Right ventricle myocardium inferior (tissue), 1 donor: ENCODE results near the gene AOX1. TPM values are rescaled to one million over a fixed set of nuclear protein-coding genes. Genes with fewer than 3 reads are reported as not detected.
A peak's percentile ranks its signal among the peaks of the same experiment; 100 is the strongest.
"Not testable (repeated sequence)": the region's sequence is repeated elsewhere in the genome, so short reads cannot be mapped to it uniquely, and the experiment has no call there.

Experiments used
- ATAC-seq: fragments of 200-7000 bp; cut with Tn5 transposase; one replicate; pipeline ENCODE4 v1.9.1; 2020; ENCODE audit warnings: mild to moderate bottlenecking, moderate library complexity
- DNase-seq: peaks from one replicate; pipeline ENCODE4 v3.0.0; 2021; ENCODE audit errors: missing footprints
- intact Hi-C: fragments of 100-400 bp; cut with DNase I; formaldehyde crosslinking; loops from one replicate; pipeline ENCODE4 v1.11.0; 2022
- total RNA-seq: library from RNA; stranded (reverse); fragmentation: NEBNext Ultra II Directional; extraction: Animal tissue kit (Norgen Biotek cat#: 25700); gene quantifications from one replicate; pipeline ENCODE4 v1.2.1, GENCODE V29; 2021
- donor health status: DM: no; HTN: yes; CAD: no; lungs with severe emphysema.

Gene AOX1
- total RNA-seq, 1 donor from 2014 or later = 7.5 TPM

- no peak for DNase-seq
- intact Hi-C loops = no loop called here
- no peak for ATAC-seq
Measured at GRCh38 chr2:200687922-200688920, 102.4 kb downstream of the AOX1 start.

GRCh38 chr2:200689115-200689514, 103.3 kb downstream of the AOX1 start:
- no peak for DNase-seq
- intact Hi-C loops = no loop called here
- no peak for ATAC-seq

GRCh38 chr2:200693836-200694470, 108.1 kb downstream of the AOX1 start:
- no peak for ATAC-seq
- intact Hi-C loops = no loop called here
- DNase-seq = no peak

GRCh38 chr2:200695191-200695590, 109.4 kb downstream of the AOX1 start:
- DNase-seq (peak; percentile 74), ATAC-seq (peak; percentile 87)
- intact Hi-C loops = no loop called here

- intact Hi-C loops = no loop called here
Measured at GRCh38 chr2:200695601-200696000, 109.8 kb downstream of the AOX1 start.

GRCh38 chr2:200698217-200698616, 112.4 kb downstream of the AOX1 start:
- ATAC-seq (no peak), DNase-seq (no peak)
- intact Hi-C loops = no loop called here

More at GRCh38 chr2:200695601-200696000, 109.8 kb downstream of the AOX1 start:
- ATAC-seq (peak; percentile 3), DNase-seq (no peak)

GRCh38 chr2:200699310-200699709, 113.5 kb downstream of the AOX1 start:
- intact Hi-C loops = no loop called here
- DNase-seq = no peak
- ATAC-seq = no peak

GRCh38 chr2:200700856-200701255, 115.0 kb downstream of the AOX1 start:
- ATAC-seq = no peak
- DNase-seq = no peak
- intact Hi-C loops = loop anchor here (2.0 to 5.0 kb wide), 2 partner anchors 122 to 729 kb away; no protein-coding TSS in a partner anchor

- intact Hi-C loops = loop anchor here (5.0 kb wide), 1 partner anchor 730 kb away; no protein-coding TSS in a partner anchor
- ATAC-seq (no peak), DNase-seq (no peak)
Measured at GRCh38 chr2:200702044-200702443, 116.2 kb downstream of the AOX1 start.

GRCh38 chr2:200702646-200703118, 116.9 kb downstream of the AOX1 start:
- DNase-seq (no peak), ATAC-seq (no peak)
- intact Hi-C loops = loop anchor here (5.0 kb wide), 1 partner anchor 730 kb away; no protein-coding TSS in a partner anchor

GRCh38 chr2:200703127-200703925, 117.5 kb downstream of the AOX1 start:
- intact Hi-C loops = loop anchor here (5.0 kb wide), 1 partner anchor 731 kb away; no protein-coding TSS in a partner anchor
- ATAC-seq (no peak), DNase-seq (no peak)

- intact Hi-C loops = loop anchor here (5.0 kb wide), 1 partner anchor 732 kb away; no protein-coding TSS in a partner anchor
- no peak for DNase-seq
- ATAC-seq = no peak
Measured at GRCh38 chr2:200703926-200704637, 118.3 kb downstream of the AOX1 start.

GRCh38 chr2:200705305-200706041, 119.7 kb downstream of the AOX1 start:
- intact Hi-C loops = no loop called here
- DNase-seq (no peak), ATAC-seq (peak; percentile 23)

- no peak for ATAC-seq
- intact Hi-C loops = no loop called here
- DNase-seq = no peak
Measured at GRCh38 chr2:200708943-200709342, 123.1 kb downstream of the AOX1 start.

- intact Hi-C loops = loop anchor here (1.0 to 5.0 kb wide), 2 partner anchors 98 to 149 kb away; partner anchors contain the start of genes BZW1 and CLK1
- ATAC-seq (peak; percentile 96), DNase-seq (peak; percentile 89)
Measured at GRCh38 chr2:200713003-200713703, 127.3 kb downstream of the AOX1 start.

GRCh38 chr2:200713704-200714064, 127.9 kb downstream of the AOX1 start:
- no peak for ATAC-seq
- no peak for DNase-seq
- intact Hi-C loops = loop anchor here (1.0 to 5.0 kb wide), 2 partner anchors 98 to 149 kb away; partner anchors contain the start of genes BZW1 and CLK1

GRCh38 chr2:200715014-200715413, 129.2 kb downstream of the AOX1 start:
- intact Hi-C loops, ATAC-seq, DNase-seq: not testable (repeated sequence)
